ENCODE data around the gene ADAMTS9. TPM values are rescaled to one million over a fixed set of nuclear protein-coding genes. Genes with fewer than 3 reads are reported as not detected.

The ADAMTS9 gene
- total and polyA plus RNA-seq, 11 donors: 11.3 to 74.4 (median 18.8) TPM

- H3K27me3 ChIP-seq: no peaks in the 10 kb centered on the region
- no peak for DNase-seq
- intact Hi-C loops (cut with DNase I): no loop called here
- no peak for TF ChIP-seq POLR2A (IDR thresholded peaks at IDR 0.05)
- no peak for TF ChIP-seq CTCF (IDR thresholded peaks at IDR 0.05)
- H3K4me1 ChIP-seq: peaks cover 0 to 4% (median 0%) of the 10 kb centered on the region in 12 donors
- no peaks in the 10 kb centered on the region for H3K9me3 ChIP-seq
- peak overlapping the region in 7 of 12 donors; percentile 14 to 42 (median 34) for H3K4me3 ChIP-seq
- WGBS, 4 donors: 78 to 84% (median 79%) methylated on average over 19 to 22 of the region's 22 CpGs
- peaks cover 0 to 43% (median 41%) of the 10 kb centered on the region in 9 donors for H3K36me3 ChIP-seq
- H3K27ac ChIP-seq: peak overlapping the region in 4 of 12 donors; percentile 30 to 62 (median 42)
- ATAC-seq: peak in 3 of 4 donors; percentile 46 to 54 (median 50)
Measured at GRCh38 chr3:64561325-64561843, 126.4 kb downstream of the ADAMTS9 start.

- peaks cover 0 to 48% (median 38%) of the 10 kb centered on the region in 9 donors for H3K36me3 ChIP-seq
- peaks cover 0 to 4% (median 0%) of the 10 kb centered on the region in 12 donors for H3K4me1 ChIP-seq
- TF ChIP-seq POLR2A (IDR thresholded peaks at IDR 0.05): no peak
- intact Hi-C loops (cut with DNase I): no loop called here
- ATAC-seq (no peak), DNase-seq (no peak)
- H3K9me3 ChIP-seq: no peaks in the 10 kb centered on the region
- H3K4me3 ChIP-seq: peak overlapping the region in 3 of 12 donors; percentile 14 to 38 (median 37)
- no peaks in the 10 kb centered on the region for H3K27me3 ChIP-seq
- peak overlapping the region in 3 of 12 donors; percentile 34 to 62 (median 49) for H3K27ac ChIP-seq
- WGBS, 4 donors: 66 to 70% (median 68%) methylated on average over 2 of the region's 2 CpGs
Measured at GRCh38 chr3:64560791-64561190, 127.0 kb downstream of the ADAMTS9 start.

- intact Hi-C loops (cut with DNase I): no loop called here
- ATAC-seq (no peak), DNase-seq (no peak)
- Histone ChIP-seq H3K27ac (peak overlapping the region in 1 of 12 donors; percentile 62), H3K36me3 (peaks cover 0 to 56% (median 42%) of the 10 kb centered on the region in 9 donors), H3K9me3 (no peaks in the 10 kb centered on the region), H3K4me1 (peaks cover 0 to 4% (median 0%) of the 10 kb centered on the region in 12 donors), H3K4me3 (no peak overlapping the region), H3K27me3 (no peaks in the 10 kb centered on the region)
- WGBS, 4 donors: 91 to 96% (median 94%) methylated on average over 7 of the region's 7 CpGs
- TF ChIP-seq CTCF (IDR thresholded peaks at IDR 0.05) (no peak), POLR2A (IDR thresholded peaks at IDR 0.05) (no peak)
Measured at GRCh38 chr3:64559588-64559987, 128.2 kb downstream of the ADAMTS9 start.

GRCh38 chr3:64556046-64556445, 131.8 kb downstream of the ADAMTS9 start:
- peaks cover 0 to 65% (median 38%) of the 10 kb centered on the region in 9 donors for H3K36me3 ChIP-seq
- H3K27me3 ChIP-seq: no peaks in the 10 kb centered on the region
- no peak for TF ChIP-seq POLR2A (IDR thresholded peaks at IDR 0.05)
- TF ChIP-seq CTCF (IDR thresholded peaks at IDR 0.05): no peak
- WGBS, 4 donors: 96 to 99% (median 97%) methylated on average over 3 of the region's 3 CpGs
- ATAC-seq (no peak), DNase-seq (no peak)
- no peaks in the 10 kb centered on the region for H3K4me1 ChIP-seq
- H3K27ac ChIP-seq: no peak overlapping the region
- H3K9me3 ChIP-seq: no peaks in the 10 kb centered on the region
- no peak overlapping the region for H3K4me3 ChIP-seq
- intact Hi-C loops (cut with DNase I): no loop called here

GRCh38 chr3:64555351-64555750, 132.4 kb downstream of the ADAMTS9 start:
- no peaks in the 10 kb centered on the region for H3K4me1 ChIP-seq
- no peak overlapping the region for H3K4me3 ChIP-seq
- TF ChIP-seq POLR2A (IDR thresholded peaks at IDR 0.05) (no peak), CTCF (IDR thresholded peaks at IDR 0.05) (no peak)
- no peak for DNase-seq
- H3K27me3 ChIP-seq: no peaks in the 10 kb centered on the region
- H3K27ac ChIP-seq: no peak overlapping the region
- H3K36me3 ChIP-seq: peaks cover 0 to 64% (median 43%) of the 10 kb centered on the region in 9 donors
- ATAC-seq: no peak
- H3K9me3 ChIP-seq: no peaks in the 10 kb centered on the region
- intact Hi-C loops (cut with DNase I): no loop called here
- 90 to 94% (median 93%) methylated on average over 3 of the region's 3 CpGs for WGBS, 4 donors

Measured in heart left ventricle (tissue), 16 donors.